PC-3 (cell line): ENCODE data around the gene OR10G2.

Experiments
- EZH2 ChIP-seq: fragments of 300-600 bp; sonication (generic); IDR thresholded peaks from one replicate; pipeline ENCODE4 v1.6.1; 2017; ENCODE audit warnings: antibody characterized with exemption, mild to moderate bottlenecking, low read length; ENCODE audit not compliant: unreplicated experiment
- EZH2phosphoT487 ChIP-seq: fragments of 300-600 bp; sonication (generic); IDR thresholded peaks from 2 replicates; pipeline ENCODE4 v1.6.1; 2018; ENCODE audit warnings: mild to moderate bottlenecking, antibody characterized with exemption, low read length, borderline replicate concordance
- TF ChIP-seq, protein P1 (sequence below): fragments of 300-600 bp; sonication (generic); conservative IDR thresholded peaks from 2 replicates; pipeline ENCODE4 v1.5.1; 2017; ENCODE audit warnings: antibody characterized with exemption, low read depth, mild to moderate bottlenecking, low read length

DNA sequence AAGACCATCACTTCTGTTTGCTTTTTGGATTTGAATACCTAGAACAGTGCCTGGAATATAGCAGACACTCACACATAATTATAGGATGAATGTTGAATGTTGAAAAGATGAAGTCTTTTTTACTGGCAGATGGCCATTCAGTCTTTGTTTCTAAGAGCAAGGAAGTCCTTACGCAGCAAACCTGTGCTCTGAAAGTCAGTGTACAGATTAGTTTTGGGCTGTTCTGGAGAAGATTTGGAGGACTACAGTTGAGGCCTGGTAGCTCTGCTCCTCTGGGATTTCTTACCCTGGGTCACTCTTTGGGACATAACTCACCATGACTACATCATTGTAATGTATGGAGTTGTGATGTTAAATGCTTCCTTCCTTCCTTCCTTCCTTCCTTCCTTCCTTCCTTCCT, 22.2 kb upstream of the OR10G2 start:
- TF ChIP-seq, protein P1, sequence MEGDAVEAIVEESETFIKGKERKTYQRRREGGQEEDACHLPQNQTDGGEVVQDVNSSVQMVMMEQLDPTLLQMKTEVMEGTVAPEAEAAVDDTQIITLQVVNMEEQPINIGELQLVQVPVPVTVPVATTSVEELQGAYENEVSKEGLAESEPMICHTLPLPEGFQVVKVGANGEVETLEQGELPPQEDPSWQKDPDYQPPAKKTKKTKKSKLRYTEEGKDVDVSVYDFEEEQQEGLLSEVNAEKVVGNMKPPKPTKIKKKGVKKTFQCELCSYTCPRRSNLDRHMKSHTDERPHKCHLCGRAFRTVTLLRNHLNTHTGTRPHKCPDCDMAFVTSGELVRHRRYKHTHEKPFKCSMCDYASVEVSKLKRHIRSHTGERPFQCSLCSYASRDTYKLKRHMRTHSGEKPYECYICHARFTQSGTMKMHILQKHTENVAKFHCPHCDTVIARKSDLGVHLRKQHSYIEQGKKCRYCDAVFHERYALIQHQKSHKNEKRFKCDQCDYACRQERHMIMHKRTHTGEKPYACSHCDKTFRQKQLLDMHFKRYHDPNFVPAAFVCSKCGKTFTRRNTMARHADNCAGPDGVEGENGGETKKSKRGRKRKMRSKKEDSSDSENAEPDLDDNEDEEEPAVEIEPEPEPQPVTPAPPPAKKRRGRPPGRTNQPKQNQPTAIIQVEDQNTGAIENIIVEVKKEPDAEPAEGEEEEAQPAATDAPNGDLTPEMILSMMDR: no peak
- TF ChIP-seq EZH2: no peak
- TF ChIP-seq EZH2phosphoT487: no peak
